Measurements from ENCODE around the gene UFD1.
A peak's percentile ranks its signal among the peaks of the same experiment; 100 is the strongest.

Gene UFD1

DNA sequence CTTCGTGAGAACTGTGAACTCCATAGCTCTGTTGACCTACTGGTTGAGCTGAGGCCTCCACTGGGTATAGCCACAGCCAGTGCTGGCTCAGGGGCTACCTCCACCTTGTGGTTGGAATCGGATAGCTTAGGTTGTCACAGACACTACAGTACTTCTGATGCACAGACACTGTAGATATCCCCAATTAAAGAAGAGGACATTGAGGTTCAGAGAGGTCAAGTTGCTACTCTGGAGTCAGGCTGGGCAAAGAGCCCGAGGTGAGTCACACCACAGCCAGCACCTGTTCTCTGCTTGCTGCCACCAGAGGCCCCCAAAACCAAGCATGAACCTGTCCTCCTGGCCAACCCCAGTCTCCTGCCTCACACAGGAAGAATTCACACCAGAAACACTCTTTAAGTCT lies 5.4 kb downstream of the UFD1 start:
- no peak for DNase-seq

DNA sequence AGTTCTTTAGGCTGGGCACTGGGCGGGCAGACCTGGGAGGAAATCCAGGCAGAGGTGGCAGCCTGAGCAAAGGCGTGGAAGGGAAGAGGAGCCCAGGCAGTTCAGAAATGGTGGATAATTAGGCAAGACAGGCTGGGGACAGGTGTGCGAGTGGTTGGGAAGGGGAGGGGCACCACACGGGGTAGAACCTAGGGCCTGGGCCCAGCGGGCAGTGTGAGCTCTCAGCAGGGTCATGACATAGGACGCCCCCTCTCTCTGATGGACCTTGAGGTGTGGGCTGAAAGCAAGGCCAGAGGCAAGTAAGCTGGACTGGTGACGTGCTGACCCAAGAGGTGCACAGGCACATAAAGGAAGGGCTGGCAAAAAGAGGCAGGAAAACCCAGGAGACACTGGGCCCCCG lies 6.8 kb downstream of the UFD1 start:
- no peak for DNase-seq

DNA sequence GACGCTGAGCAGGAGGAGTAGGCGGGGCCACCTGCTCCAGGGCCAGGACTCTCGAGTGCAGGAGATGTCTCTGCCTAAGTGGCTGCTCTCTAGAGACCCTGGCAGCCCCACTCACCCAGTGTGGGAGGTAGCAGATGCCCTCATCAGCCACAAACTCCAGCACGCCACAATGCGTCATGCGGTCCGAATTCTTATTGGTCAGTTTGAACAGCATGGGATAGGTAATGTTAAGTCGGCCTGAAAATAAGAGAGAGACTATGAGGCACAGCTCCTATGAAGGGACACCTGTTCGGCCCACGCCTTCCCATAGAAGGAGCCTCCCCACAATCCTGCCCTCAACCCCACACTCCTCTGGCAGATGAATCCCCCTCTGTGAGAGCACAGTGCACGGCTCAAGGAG lies 7.4 kb downstream of the UFD1 start:
- DNase-seq: no peak

DNA sequence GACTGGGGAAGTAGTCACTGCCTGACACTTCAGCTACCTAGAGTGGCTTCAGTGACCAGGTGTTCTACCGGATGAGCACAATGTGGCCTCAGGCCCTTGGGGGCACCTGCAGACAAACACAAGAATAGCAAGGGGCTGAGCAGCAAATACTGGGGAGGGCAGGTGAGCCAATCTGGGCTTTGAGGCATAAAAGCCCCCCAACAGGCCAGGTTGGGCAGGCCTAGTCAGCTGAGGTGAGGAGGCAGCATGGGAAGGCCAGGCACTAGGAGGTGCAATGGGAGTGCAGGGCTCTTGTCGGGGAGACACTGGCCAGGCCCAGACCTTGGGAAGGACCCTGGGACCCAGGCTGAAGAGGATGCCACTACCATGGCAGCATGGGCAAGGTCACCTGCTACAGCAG lies 9.0 kb downstream of the UFD1 start:
- DNase-seq: no peak

DNA sequence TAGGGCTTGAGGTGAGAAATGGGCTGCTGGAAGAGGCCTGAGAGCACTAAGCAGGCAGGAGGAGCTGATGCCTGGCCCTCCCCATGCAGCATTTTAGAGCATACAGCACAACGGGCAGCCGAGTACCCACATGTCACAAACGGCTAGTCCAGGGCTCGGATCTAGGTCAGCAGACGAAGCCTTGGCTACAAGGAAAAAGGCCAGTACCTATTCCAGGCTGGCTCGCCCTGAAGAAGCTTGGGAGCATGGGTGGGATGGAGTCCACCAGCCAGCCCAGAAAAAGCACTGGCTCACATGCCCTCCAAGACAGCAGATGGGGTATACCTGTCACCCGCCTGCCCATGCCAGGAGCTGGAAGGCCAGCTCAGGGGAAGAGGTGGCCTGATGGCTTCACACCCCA lies 9.6 kb downstream of the UFD1 start:
- no peak for DNase-seq

DNA sequence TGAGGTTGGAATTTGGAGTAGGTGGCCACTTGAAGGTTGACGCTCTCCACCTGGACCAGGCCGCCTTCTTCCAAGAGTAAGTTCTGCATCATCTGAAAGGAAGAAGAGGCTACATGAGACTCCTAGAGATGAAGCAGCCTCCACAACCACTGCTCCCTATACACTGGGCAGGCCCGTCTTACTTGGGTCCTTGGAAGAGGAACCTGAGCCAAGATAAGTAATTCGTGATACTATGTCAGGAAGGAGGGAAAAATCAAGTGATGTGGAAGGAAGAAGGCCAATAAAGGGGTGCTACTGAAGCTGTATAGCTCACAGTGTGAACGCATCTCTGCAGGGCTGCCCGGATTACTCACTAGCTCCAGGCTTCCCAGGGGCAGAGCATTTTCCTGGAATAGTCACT lies 11.1 kb downstream of the UFD1 start:
- DNase-seq: no peak

DNA sequence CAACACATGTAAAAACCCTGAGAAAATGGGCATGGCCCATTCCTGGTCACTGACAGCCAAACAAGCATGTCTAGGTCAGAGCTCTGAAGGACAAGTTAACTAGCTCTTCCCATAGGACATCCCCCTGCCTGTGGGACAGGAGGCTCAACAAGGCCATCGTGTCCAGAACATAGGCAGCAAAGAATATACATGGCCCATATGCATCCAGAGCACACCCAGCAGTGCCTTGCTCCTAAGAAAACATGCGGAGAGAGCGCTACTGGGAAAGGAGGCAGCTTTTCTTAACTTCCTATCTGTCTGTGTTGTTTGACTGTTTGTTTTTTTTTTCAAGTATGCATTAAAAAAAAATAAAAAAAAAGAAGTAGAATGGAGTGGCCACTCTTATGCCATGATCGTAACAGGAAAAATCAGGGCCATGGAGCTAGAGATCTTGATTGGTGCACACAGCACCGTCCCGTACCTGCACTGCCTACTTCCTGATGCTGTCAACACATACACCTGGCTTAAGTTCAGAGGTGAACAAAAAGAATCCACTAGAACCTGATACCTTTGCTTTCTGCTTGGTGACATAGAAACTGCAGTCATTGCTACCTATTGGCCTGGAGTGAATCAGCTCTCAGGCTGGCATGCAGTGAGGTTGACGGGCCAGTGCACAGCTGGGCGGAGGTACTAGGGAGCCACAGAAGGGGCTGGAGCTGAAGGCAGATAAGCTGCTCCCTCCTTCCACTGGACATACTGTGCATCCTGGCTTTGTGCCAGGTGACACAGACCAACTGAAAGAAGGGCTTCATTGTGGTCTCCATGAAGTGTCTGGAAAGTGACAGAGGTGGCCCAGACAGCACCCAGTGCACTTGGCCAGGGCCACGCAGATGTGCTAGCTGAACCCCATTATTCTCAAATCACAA lies 11.9 kb downstream of the UFD1 start:
- DNase-seq: peak in 1 of 58 donors; percentile 16

DNA sequence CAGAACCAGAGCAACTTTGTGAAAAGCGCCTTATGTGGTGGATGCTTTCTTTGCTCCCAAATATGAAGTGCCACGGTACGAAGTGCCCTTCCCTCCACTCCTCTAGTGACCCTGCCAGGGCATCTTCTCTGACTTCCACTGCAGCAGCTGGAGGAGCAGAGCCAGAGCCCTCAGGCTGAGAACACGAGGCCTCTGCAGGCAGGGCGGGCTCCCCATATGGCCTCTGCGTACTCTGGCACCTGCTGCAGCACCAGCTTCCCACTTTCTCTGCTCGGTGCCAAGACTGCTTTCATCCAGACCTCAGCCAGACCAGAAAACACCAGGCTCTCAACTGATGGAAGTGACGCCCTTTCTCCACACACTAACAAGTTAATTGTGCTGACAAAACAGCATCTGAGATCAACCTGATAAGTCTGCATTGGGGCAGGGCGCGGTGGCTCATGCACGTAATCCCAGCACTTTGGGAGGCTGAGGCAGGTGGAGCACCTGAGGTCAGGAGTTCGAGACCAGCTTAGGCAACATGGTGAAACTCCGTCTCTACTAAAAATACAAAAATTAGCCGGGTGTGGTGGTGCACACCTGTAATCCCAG lies 12.8 kb downstream of the UFD1 start:
- DNase-seq: no peak

DNA sequence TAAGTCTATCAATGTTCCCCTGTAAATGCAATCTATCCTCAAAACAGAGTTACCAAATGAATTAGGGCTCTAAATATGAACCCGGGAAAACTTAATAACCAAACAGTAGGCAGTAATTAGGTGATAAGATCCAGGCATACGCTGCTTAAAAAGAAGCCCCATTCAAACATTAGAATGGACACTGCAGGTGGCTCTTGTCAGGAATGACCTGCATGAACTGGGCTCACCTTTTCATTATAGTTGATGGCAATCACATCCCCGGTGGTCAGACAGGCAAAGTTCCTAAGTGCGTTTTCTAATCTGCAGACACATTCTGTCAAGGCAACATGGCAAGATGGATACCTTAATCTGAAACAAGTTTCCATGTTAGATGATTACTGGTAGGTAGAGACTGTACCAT lies 14.0 kb downstream of the UFD1 start:
- no peak for DNase-seq

DNA sequence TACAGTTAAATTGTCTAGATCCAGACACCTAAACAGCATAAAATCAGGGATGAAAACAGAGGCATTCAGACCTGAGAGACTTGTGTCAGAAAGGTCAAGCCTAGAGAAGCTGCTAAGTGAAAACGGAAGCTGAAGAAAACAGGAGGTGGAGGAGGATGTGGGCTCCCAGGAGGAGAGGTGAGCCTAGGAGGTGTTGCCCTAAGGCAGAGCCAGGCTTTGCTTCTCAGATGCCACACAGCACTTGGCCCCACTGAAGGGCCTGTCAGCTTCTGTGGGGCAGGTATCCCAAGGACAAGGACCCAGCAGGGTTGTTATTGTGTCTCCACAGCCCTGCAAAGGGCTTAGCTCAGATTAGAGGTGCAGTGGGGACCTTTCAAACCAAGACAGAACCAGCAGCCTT lies 14.4 kb downstream of the UFD1 start:
- no peak for DNase-seq

DNA sequence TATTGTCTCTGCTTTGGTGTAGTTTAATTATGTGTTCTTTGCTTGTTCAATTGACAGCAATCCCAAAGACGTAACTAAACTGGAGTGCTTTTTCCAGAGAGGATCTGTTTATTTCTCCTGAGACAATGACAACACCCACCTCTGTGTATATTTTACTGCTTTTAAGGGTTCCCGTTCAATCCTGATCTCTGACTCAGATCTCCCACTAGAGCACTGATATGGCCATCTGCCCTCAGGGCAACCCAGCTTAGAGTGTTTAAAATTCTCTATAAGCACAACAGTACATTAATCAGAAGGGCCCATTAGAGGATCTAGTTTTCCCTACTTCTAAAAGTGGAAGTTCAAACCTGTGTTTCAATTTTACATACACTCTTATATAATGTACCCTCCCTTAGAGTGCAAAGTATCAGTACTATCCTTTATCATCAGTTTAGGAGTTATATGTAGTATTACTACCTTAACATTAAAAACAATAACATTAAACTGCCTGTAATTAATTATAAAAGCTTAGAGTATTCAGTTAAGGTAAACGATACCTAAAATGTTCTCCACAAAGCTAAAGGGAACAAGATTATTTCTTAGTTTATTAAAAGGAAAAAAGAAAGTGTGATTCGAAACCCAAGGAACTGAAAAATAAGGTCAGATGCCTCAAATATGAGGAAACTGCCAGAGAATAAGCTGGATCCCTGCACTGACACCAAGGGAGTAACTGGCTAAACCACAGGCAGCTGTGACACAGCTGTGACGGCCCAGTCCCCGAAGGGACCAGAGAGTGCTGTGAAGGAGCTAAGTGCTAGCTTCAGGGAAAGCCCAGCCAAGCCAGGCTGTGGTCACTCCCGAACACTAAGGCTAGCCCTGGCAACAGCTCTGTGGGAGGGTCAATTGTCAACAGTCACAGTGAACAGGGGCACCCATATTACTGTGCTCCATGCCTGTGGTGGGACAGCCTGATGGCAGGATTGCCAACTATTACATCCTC lies 15.2 kb downstream of the UFD1 start:
- DNase-seq: no peak

DNA sequence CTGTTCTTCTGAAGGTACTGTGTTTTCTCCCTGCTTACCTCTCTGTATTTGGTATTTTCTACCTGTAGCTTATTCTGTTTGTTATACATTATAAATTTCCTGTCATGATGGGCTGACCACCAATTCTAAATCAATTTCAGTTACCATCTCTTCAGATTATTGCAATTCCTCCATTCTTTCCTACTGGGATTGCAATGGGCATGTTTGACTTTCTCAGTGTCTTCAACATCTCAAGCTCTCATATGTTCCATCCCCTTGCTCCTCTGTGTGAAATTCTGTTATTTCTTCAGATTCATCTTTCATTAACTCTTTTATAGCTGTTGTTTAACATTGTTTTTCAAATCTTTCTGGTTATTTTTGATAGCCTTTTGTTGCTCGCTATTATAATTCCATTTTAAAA lies 16.0 kb downstream of the UFD1 start:
- DNase-seq: no peak

DNA sequence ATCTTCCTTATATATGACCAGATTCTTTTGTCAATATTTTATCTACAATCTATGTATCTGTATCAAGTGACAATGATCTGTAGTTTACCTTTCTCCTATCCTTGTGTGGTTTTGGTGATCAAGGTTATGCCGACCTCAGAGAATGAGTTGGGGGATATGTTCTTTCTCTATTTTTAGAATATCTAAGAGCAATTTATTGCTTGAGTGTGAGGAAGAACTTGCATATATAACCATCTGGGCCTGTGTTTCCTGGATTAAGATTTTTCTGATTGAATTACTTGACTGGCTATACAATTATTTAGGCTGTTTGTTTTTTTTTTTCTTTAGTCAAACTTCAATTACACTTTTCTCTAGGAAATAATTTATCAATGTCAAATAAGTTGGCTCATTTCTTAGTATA lies 17.5 kb downstream of the UFD1 start:
- no peak for DNase-seq

DNA sequence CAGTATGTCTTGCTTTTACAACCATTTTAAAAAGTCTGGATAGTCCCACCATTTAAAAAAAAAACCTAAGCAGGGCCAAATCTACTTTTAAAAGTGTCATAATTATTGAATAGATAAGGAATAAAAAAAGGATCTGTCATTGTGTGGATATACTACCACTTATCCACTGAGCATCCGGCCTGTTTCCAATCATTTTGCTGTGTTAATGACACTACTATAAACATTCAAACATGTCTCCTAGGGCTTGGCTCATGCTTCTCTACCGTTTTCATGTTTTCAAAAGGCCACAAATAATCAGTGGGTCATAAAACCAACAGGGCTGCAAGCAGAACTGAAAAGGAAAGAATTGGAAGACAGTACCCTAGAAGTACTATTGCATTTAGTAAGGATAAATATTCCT lies 19.0 kb downstream of the UFD1 start:
- no peak for DNase-seq

DNA sequence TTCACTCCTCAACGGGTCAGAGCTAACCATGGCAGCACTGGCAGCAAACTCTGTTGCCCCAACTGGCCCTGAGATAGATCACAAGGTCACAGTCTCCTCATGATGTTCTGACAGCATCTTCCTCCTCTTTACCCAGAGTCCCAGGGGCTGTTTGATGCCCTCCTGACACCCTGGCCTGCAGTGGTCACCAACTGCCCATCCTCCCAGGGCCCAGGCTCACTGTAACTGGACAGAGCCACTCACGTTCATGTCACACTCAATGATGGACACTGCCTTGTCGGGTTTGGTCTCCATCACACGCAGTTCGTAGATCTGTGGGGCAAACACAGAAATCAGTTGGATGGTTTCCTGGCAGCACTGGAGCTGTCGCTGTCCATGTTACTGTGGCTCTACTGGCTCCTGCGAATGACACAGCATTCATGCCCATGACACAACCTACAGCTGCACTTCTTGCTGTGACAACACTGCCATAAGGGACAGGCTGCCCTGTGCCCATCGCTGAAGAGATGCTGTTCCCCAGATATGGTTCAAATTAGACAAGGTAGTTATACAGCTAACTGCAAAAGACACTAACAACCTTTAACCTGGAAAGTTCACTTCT lies 21.1 kb downstream of the UFD1 start:
- no peak for DNase-seq

DNA sequence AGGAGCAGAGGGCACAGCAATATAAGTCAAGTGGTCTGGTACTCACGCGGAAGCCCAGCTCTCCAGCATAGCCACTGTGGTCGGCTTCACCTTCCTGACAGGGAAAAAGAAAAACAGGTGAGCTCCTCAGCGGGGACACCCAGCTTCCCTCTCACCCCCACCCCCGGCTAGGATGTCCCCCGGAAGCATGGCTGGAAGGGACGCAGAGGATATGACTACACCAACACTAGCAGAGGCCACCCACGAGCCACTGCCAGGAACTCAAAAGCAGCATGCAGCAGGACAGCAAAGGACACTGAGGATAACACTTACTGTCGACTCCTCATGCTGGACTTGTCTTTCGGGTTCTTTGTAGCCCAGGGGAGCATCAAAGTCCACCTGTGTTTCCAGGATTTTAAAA lies 22.5 kb downstream of the UFD1 start:
- no peak for DNase-seq

DNA sequence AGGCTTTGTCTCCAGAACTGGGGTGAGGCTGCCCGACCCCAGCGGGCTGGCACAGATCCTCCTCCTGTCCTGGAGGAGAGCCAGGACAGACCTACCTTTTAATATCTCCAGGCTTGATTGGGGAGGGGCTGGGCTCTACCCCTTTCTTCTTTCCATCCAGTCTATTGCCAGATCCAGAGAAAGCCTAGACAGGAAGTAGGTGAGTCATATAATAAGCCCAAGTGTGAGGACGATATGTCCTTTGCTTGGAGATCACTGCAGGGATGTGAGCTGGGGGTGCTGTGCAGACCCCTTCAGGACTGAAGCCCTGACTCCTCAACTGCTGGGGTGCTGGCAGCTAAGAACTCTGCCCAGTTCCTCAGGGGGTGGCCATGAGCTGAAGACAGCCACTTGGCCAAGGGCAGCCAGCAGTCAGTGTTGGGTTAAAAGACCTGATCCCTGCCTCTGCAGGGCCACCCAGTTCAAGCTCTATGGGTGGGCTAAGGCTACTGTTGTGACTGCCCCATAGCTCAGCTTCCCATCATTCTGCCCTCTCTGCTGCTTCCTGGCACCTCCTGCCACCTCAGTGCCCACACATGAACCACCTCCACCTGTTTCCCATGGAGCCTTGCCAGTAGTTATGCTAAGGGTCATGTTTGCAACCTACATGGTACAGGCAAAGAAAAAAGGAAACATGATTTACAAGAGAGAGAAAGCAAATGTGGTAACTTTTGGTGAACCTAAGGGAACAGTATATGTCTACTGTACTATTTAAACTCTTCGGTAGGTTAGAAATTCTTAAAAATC lies 23.2 kb downstream of the UFD1 start:
- DNase-seq: no peak

DNA sequence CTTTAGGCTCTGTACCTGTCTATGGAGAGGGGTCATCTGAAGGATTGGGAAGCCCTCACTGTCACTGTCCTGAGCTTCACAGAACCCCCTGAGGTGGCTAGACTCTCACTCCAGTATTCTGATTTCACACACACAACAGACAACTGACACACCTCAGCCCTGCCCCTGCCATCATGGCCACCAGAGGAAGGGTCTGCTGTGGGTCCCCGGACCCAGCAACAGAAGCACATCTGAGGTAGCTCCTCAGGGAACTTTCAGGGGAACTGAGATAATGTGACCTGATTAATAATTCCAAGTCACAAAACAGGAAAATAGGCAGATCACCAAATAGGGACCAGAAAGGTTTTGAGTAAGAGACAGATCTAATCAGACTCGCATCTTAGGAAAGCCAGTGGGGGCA lies 24.0 kb downstream of the UFD1 start:
- DNase-seq: no peak

DNA sequence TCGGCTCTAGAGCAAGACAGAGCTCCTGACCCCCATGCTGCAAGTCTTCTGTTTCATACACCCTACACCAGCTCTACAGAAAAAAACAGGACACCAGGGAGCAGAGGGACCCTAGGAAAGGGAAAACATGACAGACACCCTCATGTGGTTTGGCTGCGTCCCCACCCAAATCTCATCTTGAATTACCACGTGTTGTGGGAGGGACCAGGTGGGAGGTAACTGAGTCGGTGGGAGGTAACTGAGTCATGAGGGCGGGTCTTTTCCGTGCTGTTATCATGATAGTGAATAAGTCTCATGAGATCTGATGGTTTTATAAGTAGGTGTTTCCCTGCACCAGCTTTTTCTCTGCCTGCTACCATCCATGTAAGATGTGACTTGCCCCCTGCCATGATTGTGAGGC lies 24.8 kb downstream of the UFD1 start:
- no peak for DNase-seq

DNA sequence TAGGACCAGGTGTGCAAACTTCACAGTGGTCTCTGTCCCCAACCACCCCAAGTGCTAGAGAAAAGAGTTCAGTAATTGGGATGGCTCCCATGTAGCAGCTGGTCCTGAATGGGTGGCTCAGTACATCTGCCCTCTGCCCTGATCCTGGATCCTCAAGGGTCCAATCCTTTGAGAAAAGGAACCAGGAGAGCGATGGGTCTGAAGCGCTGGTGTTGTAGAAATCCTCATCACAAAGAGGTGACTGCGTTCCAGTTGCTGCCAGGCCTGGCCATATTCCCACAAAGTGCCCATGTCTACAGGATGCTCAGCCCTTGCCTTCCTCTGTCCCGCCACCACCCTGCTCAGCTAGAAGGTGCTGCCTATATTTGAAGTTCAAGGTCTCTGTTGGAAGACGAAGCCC lies 25.3 kb downstream of the UFD1 start:
- DNase-seq: no peak

DNA sequence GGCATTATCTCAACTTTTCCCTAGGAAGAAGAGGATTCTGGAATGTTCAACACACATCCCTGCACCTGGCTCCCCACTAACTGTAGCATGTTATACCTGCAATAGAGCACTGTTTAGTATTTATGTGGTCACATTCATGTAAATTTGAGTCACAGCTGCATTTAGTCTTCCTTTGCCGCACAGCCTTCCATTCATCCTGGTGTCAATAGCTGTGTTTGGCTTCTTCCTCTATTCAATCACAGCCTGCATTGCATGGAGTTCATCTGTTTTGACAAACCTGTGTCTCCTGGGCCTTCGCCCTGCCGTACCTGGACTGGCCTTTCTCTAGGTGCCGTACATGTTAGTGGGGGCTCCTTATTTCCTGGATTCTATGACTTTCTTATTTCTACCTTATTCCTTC lies 27.4 kb downstream of the UFD1 start:
- DNase-seq: no peak

Data from anterior cingulate cortex (tissue), 58 donors.